MM.1S (cell line): ENCODE data around the gene RAMACL.

Experiments
- DNase-seq: peaks from one replicate; pipeline ENCODE4 v3.0.0-alpha.2; 2015
- H2AFZ ChIP-seq: fragments of 300-600 bp; sonication (generic); 2 replicates; pipeline ENCODE4 v1.6.0; 2016; ENCODE audit warnings: antibody characterized with exemption, low read length
- H3F3A ChIP-seq: fragments of 300-600 bp; sonication (generic); 2 replicates; pipeline ENCODE4 v1.6.1; 2016; ENCODE audit warnings: mild to moderate bottlenecking, antibody characterized with exemption, low read length, moderate library complexity, mixed read lengths; ENCODE audit not compliant: insufficient read depth
- H3K27ac ChIP-seq: fragments of 300-600 bp; sonication (generic); 2 replicates; pipeline ENCODE4 v1.5.1; 2016; ENCODE audit warnings: mild to moderate bottlenecking, low read length
- H3K27me3 ChIP-seq: fragments of 300-600 bp; sonication (generic); replicated peaks from 2 replicates; pipeline ENCODE4 v1.6.0; 2016; ENCODE audit warnings: low read length; ENCODE audit not compliant: insufficient read depth
- H3K36me3 ChIP-seq: fragments of 300-600 bp; sonication (generic); replicated peaks from 2 replicates; pipeline ENCODE4 v1.6.1; 2016; ENCODE audit warnings: mild to moderate bottlenecking, low read length, mixed read lengths; ENCODE audit not compliant: insufficient read depth
- H3K4me1 ChIP-seq: fragments of 300-600 bp; sonication (generic); 2 replicates; pipeline ENCODE4 v1.6.1; 2016; ENCODE audit warnings: low read length, mixed read lengths
- H3K4me2 ChIP-seq: fragments of 300-600 bp; sonication (generic); 2 replicates; pipeline ENCODE4 v1.6.0; 2016; ENCODE audit warnings: low read depth, low read length
- H3K4me3 ChIP-seq: fragments of 300-600 bp; sonication (generic); 2 replicates; pipeline ENCODE4 v1.5.1; 2016; ENCODE audit warnings: low read length, mixed read lengths
- H3K79me2 ChIP-seq: fragments of 300-600 bp; sonication (generic); 2 replicates; pipeline ENCODE4 v1.6.1; 2016; ENCODE audit warnings: mixed run types, low read length, mixed read lengths
- H3K9ac ChIP-seq: fragments of 300-600 bp; sonication (generic); 2 replicates; pipeline ENCODE4 v1.6.1; 2016; ENCODE audit warnings: low read length, mixed read lengths
- H3K9me2 ChIP-seq: fragments of 300-600 bp; sonication (generic); replicated peaks from 2 replicates; pipeline ENCODE4 v1.6.1; 2016; ENCODE audit warnings: mild to moderate bottlenecking, low read length, mixed read lengths; ENCODE audit not compliant: insufficient read depth
- H3K9me3 ChIP-seq: fragments of 300-600 bp; sonication (generic); replicated peaks from 2 replicates; pipeline ENCODE4 v1.6.1; 2016; ENCODE audit warnings: mild to moderate bottlenecking, low read length, mixed read lengths; ENCODE audit not compliant: insufficient read depth
- H4K20me1 ChIP-seq: fragments of 300-600 bp; sonication (generic); 2 replicates; pipeline ENCODE4 v1.6.1; 2016; ENCODE audit warnings: mild to moderate bottlenecking, low read length, moderate library complexity, mixed read lengths; ENCODE audit not compliant: insufficient read depth
- EZH2 ChIP-seq: fragments of 300-600 bp; sonication (generic); optimal IDR thresholded peaks from 2 replicates; pipeline ENCODE3; 2017; ENCODE audit warnings: low read depth, mild to moderate bottlenecking, antibody characterized with exemption, low read length, mixed read lengths
- EZH2phosphoT487 ChIP-seq: fragments of 300-600 bp; sonication (generic); IDR thresholded peaks from 2 replicates; pipeline ENCODE4 v1.6.1; 2018; ENCODE audit warnings: antibody characterized with exemption, low read length
- TF ChIP-seq, protein P1 (sequence below): fragments of 300-600 bp; sonication (generic); IDR thresholded peaks from 2 replicates; pipeline ENCODE4 v1.5.1; 2016; ENCODE audit warnings: antibody characterized with exemption, low read length, mixed read lengths

Gene RAMACL

GRCh38 chr6:166572370-166573261, 13.9 kb downstream of the RAMACL start:
- Histone ChIP-seq H3K9ac (no peak overlapping the region), H3K79me2 (no peaks in the 10 kb centered on the region), H4K20me1 (no peaks in the 10 kb centered on the region), H2AFZ (no peak overlapping the region), H3K27ac (no peak overlapping the region), H3K4me2 (no peak overlapping the region), H3F3A (no peaks in the 10 kb centered on the region), H3K9me2 (no peaks in the 10 kb centered on the region), H3K4me3 (no peak overlapping the region), H3K4me1 (no peaks in the 10 kb centered on the region), H3K27me3 (no peaks in the 10 kb centered on the region), H3K9me3 (no peaks in the 10 kb centered on the region), H3K36me3 (no peaks in the 10 kb centered on the region)
- no peak for TF ChIP-seq EZH2
- TF ChIP-seq, protein P1, sequence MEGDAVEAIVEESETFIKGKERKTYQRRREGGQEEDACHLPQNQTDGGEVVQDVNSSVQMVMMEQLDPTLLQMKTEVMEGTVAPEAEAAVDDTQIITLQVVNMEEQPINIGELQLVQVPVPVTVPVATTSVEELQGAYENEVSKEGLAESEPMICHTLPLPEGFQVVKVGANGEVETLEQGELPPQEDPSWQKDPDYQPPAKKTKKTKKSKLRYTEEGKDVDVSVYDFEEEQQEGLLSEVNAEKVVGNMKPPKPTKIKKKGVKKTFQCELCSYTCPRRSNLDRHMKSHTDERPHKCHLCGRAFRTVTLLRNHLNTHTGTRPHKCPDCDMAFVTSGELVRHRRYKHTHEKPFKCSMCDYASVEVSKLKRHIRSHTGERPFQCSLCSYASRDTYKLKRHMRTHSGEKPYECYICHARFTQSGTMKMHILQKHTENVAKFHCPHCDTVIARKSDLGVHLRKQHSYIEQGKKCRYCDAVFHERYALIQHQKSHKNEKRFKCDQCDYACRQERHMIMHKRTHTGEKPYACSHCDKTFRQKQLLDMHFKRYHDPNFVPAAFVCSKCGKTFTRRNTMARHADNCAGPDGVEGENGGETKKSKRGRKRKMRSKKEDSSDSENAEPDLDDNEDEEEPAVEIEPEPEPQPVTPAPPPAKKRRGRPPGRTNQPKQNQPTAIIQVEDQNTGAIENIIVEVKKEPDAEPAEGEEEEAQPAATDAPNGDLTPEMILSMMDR: no peak
- no peak for TF ChIP-seq EZH2phosphoT487
- no peak for DNase-seq

GRCh38 chr6:166570929-166571713, 15.4 kb downstream of the RAMACL start:
- no peak for TF ChIP-seq EZH2phosphoT487
- no peak for TF ChIP-seq EZH2
- TF ChIP-seq, protein P1: no peak
- no peaks in the 10 kb centered on the region for H3K4me1 ChIP-seq
- no peak overlapping the region for H3K4me2 ChIP-seq
- H2AFZ ChIP-seq: no peak overlapping the region
- H3F3A ChIP-seq: no peaks in the 10 kb centered on the region
- no peaks in the 10 kb centered on the region for H3K9me2 ChIP-seq
- no peak overlapping the region for H3K4me3 ChIP-seq
- no peak for DNase-seq
- H3K9me3 ChIP-seq: no peaks in the 10 kb centered on the region
- no peaks in the 10 kb centered on the region for H3K27me3 ChIP-seq
- H3K9ac ChIP-seq: no peak overlapping the region
- H3K36me3 ChIP-seq: no peaks in the 10 kb centered on the region
- no peak overlapping the region for H3K27ac ChIP-seq
- H4K20me1 ChIP-seq: no peaks in the 10 kb centered on the region
- H3K79me2 ChIP-seq: no peaks in the 10 kb centered on the region

DNA sequence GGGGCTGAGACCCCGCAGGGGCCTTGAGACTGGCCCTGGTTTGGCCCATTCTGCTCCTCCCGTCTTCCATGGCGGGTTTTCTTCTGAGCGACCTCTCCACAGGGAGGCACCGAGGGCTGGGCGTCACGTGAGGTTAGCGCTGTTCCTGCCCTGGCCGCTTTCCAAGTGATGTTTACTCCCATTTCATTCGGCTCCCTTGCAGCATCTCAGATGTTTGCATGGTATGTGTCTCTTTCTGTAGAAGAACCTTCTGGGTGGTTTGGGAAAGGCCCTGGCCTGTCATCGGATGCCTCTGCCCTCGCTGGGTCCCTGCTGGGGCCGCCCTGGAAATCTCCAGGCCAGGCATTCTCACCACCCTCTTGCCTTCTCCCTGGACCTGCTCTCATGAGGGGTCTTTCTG, 17.3 kb downstream of the RAMACL start:
- Histone ChIP-seq H3K4me3 (no peak overlapping the region), H3K27me3 (no peaks in the 10 kb centered on the region), H3K4me1 (no peaks in the 10 kb centered on the region), H3K36me3 (no peaks in the 10 kb centered on the region), H2AFZ (no peak overlapping the region), H4K20me1 (no peaks in the 10 kb centered on the region), H3F3A (no peaks in the 10 kb centered on the region), H3K79me2 (no peaks in the 10 kb centered on the region), H3K9ac (no peak overlapping the region), H3K4me2 (no peak overlapping the region), H3K9me2 (no peaks in the 10 kb centered on the region), H3K27ac (no peak overlapping the region), H3K9me3 (no peaks in the 10 kb centered on the region)
- no peak for DNase-seq
- TF ChIP-seq, protein P1: no peak
- TF ChIP-seq EZH2 (no peak), EZH2phosphoT487 (no peak)
